SH-SY5Y (cell line): ENCODE measurements around the gene LAMC2.

Source experiments
- GATA2 ChIP-seq: IDR thresholded peaks from 2 replicates; pipeline ENCODE4 v1.6.1; 2011; ENCODE audit warnings: mild to moderate bottlenecking, low read depth, low read length
- GATA3 ChIP-seq: IDR thresholded peaks from 2 replicates; pipeline ENCODE4 v1.6.1; 2011; ENCODE audit warnings: low read depth, mild to moderate bottlenecking, low read length, moderate library complexity

The LAMC2 gene

DNA sequence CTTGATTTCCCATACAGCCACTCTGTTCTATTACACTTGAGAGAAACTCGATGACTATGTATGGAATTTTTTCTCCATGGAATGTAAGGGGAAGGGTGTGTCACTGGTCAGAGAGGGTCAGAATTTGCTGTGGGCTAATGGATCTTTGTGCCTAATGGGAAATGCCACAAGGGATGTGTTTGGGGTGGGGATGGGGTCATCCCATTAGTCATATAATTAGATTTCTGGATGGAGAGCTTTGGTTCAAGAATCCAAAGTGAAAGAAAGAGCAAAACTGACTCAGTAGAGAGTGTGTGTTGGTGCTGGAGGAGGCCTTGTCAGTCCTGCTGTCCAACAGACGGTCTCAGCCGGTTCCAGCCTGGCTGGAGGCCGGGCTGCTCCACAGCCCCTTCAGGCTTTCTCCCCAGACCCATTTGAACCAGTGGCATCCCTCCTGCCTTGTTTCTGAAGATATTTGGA lies 86.4 kb downstream of the LAMC2 start:
- no peak for TF ChIP-seq GATA3
- TF ChIP-seq GATA2 = no peak

DNA sequence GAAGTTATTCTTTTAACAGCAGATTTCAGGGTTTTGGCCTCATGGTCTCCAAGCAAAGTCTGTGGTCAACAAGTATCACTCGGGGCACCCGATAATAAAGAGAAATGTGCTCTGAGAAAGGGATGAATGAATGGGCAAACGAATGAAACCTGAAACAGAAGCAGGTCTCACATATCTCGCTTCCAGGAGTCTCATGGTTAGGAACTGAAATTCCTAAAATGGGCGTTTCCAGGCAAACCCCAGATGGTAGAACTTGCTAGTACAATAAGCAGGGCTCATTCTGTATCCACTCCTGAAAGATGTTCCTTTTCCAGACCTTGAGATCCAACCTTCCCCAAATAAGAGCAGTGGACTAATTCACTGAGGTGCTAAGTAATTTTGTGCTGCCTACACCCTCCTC lies 87.2 kb downstream of the LAMC2 start:
- TF ChIP-seq GATA2 (no peak), GATA3 (no peak)

DNA sequence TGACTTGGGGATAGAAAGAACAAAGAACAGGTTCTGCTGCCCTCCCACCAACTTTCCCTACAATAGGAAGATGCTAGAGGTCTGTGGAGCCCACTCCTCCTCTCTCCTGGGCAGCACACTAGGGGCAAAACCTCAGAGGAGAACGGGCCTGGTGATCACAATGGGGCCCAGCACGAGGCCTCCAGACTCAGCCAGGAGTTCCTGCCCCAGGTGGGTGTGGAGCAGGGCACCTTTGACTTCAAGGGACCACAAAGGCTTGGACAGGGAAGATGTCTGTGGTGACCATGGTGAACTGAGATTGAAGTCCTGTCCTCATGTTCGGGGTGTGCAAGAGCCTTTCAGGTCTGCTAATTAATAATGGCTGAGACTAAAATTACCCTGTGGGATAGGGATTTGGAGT lies 88.8 kb downstream of the LAMC2 start:
- no peak for TF ChIP-seq GATA2
- TF ChIP-seq GATA3 = no peak

DNA sequence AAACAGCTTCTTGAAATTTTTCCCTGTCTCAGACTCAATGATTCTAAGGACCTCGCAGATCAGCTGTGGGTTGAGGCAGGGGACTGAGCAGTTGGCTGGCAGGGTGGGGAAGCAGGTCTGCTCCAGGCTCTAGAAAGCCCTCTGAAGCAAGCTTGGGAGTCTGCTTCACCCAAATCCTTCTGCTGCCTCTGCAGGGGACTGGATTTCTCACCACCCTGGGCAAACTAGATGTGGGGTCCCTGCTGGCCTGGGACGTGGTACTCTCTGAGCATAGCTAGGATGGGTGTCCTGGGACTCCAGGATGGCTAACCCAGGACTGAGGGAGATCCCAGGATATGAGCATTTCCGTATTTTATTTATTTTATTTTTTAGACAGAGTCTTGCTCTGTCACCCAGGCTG lies 89.3 kb downstream of the LAMC2 start:
- no peak for TF ChIP-seq GATA2
- TF ChIP-seq GATA3 = no peak

DNA sequence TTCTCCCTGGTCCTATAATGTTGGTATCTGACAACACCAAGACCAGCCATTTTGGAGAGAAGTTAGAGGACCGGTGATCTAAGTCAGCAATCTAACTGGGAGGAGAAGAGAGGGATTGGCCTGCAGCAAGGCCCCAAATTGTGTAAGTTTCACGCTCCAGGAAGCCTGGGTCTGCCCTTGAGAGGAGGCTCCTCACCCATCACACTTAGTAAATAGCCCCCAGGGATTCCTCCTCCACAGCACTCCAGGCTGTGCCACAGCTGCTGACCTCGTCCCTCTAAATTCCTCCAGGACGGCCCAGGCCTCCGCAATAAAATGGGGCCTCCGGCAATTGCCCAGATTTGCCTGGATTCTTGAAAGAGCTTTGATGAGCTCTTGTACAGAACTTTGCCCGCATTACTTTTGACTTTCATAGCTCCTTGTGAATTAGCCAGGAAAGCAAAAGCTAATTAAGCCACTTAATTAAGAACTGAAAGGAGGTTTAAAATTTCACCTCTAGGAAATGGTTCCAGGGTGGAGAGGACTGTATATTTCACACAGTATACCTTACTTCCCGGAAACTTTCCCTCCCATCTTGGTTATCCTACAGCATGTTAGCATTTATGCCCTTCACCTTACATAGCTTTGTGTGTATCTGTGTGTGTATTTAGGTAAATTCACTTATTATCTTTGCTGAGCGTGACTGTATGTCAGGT lies 90.5 kb downstream of the LAMC2 start:
- TF ChIP-seq GATA3 (no peak), GATA2 (no peak)

DNA sequence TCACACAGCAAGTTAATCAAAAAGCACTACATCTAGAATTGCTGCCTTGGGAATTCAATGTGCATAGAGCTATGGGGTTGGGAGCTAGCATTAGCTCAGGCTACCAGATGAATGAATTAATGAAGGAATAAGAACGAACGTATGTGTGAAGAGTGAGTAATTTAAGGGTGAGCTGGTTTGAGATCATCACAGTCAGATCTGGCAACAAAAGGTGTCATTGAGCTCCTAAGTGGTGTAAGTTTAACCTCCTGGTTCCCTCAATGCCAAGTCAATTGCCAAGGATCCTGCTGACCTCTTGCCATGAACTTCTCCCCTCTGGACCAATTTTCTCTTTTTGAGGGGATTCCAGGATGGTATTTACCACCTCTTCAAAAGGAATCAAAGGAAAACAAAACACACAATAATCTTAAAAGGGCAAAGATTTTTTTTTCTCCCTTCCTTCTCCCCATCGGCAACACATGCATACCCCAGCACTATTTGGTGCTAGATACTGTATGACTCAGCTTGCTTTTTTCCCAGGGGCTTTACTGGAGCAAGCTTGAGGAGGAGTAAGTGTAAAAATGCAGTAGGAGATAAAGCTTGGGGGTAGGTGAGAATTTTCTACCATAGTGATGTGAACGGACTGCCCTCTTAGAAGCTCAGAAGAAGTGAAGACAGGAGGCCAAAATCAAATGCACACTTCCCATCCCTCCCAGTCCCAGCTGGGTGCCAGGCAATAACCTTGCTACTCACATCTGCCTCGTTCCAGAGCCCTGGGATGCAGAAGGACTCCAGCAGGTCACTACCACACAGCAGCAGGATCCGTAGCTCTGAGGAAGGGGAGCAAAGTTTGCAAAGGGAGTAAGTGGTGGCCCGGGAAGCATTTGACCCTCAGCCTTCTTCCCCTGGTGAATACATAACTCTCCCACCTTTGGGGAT lies 92.0 kb downstream of the LAMC2 start:
- no peak for TF ChIP-seq GATA2
- no peak for TF ChIP-seq GATA3

DNA sequence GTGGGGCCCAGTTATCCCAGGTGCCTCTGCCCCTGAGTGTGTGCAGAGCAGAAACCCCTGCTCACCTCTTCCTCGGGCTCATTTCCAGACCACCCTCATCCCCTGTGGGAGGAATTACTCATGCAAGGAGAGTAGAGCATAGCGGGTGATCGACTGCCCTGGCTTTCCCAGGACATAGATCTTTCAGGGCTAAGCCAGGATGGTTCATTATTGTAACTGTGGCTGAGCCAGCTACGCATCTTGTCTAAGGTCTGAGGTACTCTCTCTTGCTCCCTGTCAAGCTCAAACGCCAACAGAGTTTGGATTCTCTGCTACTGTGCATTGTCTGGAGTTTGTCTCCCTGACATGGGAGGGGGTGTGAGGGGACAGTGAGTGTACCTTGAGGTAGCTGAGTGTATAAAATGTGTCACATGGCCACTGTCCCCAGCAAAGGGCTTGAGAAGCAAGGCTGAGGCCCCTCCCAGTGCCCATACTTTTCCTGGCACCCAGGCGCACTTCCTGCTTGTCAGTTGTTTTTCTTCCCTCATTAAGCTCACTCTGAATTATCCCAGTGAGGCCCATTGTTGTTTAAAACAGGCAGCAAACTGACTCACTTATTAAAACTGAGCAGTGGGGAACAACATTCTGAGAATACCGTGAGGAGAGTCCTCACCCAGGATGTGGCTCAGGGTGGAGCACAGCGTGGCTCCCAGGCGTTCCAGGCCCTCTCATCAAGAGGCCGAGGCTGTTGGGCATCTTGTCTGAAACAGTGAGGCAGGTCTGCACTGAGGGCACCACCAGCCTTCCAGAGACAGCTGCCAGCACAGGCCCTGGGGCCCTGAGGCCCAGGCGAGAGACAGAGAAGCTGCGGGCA lies 92.9 kb downstream of the LAMC2 start:
- TF ChIP-seq GATA2 (no peak), GATA3 (no peak)

DNA sequence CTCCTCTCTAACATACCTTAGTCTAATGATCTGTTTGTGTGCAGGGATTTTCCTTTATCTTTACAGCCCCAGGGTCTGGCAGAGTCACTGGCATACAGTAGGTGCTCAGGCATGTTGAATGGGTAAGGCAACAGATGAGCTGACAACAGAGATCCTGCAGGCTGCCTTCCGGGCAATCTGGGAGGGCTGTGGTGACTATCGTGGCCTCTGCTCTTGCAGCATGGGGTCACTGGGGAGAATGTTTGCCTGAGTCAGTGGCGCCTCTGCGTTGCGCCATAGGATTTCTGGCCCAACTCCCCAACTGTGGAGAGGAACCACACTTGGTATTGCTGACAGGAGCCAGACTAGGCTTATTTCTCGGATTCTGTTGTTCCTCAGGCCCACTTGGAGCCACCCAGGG lies 93.8 kb downstream of the LAMC2 start:
- no peak for TF ChIP-seq GATA3
- no peak for TF ChIP-seq GATA2

DNA sequence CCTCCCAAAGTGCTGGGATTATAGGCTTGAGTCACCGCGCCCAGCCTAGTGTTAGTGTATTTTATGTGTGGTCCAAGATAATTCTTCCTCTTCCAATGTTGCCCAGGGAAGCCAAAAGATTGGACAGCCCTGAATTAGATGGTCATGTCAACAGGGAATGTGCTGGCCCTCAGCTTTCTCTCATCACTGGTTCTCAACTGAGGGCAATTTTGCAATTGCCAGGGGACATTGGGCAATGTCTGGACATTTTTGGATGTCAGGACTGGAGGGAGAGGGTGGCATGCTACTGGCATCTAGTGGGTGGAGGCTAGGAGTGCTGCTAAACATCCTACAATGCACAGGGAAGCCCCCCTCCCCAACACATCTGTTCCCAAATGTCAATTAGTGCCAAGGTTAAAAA lies 95.0 kb downstream of the LAMC2 start:
- TF ChIP-seq GATA2 (no peak), GATA3 (no peak)

DNA sequence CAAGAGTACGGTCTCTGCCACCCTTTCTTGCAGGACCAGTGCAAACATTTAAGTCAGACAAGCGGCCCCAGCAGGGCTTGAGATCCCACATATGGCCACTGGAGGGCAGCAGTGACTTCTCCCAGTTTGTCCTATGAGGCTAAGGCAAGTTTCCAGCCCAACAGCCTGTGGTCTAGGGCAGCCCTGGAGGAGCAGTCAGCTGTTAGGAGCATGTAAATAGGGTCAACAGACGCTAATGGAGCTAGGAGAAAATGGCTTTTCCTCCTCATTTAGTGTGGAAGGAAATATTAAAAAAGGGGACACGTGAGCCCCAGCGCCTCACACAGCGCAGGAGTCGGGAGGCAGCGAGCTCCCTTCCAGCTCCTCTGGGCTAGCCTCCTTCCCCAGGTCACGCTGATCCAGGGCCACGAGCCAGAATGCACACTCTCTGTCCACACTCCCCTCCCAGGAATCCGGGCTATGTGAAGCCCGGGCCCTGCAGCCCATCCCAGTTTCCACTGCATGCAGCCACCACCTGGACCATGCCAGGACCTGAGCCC lies 95.6 kb downstream of the LAMC2 start:
- TF ChIP-seq GATA2 = no peak
- TF ChIP-seq GATA3 = no peak

DNA sequence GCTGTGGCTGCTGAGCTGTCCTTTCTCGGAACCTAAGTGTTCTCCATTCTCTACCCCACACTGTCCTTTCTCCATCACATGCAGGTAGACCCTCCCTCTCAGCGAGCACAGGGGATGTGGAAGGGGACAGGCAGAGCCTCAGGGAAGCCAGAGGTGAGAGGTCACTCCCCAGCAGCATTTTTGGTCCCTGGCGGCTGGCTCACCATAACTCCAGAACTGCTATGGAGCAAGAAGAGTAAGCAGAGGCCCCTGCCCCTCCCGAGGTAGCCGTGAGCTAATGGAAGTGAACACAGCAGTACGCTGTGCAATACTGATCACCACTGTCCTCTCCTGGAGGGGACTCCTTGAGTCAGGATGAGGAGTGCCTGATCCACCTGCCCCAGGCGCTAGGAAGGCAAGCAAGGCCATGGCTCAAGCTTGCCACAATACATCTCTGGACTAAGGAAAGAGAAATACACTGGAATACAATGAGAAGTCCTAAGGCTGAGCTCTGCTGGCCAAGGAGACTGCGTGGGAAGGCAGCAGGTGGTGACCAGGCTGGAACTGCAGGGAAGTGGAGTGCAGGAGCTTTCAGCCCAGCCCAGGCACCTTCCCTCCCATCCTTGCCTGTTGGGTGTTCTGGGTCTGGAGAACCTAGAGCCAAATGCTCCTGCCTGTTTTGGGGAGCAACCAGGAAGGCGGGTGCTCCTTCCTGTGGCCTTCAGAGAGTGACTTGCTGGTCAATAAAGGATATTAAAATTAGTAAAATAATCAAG lies 96.2 kb downstream of the LAMC2 start:
- TF ChIP-seq GATA3 (no peak), GATA2 (no peak)

DNA sequence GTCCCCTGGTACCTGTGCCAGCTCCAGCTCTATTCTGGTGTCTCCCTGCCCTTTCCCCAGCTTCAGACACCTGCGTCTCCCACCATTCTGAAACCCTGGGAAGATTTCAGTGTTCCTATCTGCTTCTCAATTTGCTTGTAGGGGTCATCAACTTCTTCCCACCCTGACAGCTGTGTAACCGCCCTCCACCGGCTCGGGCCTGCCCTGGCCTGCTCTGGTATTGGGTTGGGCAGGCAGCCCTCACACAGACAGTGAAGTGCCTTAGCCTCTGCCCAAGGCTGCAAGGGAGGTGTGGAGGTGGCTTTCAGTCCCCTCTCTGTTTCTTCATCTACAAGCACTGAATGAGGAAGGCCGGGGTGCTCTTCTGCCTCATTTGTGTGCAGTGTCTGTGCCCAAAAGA lies 97.2 kb downstream of the LAMC2 start:
- TF ChIP-seq GATA2 (no peak), GATA3 (no peak)

DNA sequence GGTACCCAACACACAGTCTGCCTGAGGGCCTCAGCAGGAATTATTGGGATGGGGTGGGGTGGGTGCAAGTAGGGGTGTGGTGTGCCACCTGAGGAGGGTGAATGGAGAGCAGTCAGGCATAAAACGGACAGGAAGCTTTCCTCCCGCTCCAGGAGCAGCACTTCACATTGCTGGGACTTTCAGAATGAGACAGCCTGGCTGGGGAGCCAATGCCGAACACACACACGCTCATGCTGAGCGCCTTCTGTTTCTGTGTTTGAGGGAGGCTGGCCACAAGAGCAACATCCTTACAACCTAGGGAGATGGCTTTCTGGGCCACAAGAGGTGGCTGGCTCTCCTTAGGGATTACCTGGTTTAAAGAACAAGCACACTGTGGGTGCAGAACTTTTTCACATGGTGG lies 98.0 kb downstream of the LAMC2 start:
- TF ChIP-seq GATA2 (no peak), GATA3 (no peak)

DNA sequence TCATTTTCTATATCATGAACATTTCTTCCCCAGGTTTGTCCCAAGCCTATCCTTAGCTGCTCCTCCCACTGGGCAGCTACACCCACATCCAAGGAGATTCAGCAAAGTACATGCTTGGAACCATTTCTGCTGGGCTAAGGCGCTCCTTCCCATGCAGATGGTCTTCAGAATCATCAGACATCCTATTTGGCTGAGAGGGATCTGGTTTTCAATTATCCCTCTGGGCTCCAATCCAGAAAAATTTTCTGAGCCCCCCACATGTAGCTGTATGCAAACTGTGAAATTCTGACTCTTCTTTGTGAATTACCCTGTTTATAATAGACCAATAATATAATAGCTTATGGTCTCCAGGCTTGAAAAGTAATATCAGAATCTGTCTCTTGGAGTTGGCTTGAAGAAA lies 99.2 kb downstream of the LAMC2 start:
- no peak for TF ChIP-seq GATA3
- no peak for TF ChIP-seq GATA2
